Stimulated activated CD8-positive, alpha-beta memory T cell treated with anti-CD3 and anti-CD28 coated beads, Interleukin-4, amount 100 ng/mL, for 24 hours (primary cell): ENCODE results near the gene COL9A2.

Experiments used
- DNase-seq: peaks from one replicate; pipeline ENCODE4 v3.0.0-alpha.2; 2020; ENCODE audit warnings: low read depth

COL9A2 gene

GRCh38 chr1:40257688-40258444 is 59.2 kb downstream of the COL9A2 start, which contains the start of gene ZMPSTE24:
TSS of gene ZMPSTE24 (plus strand) at chr1:40258236. CDS start at chr1:40258272, 36 bp downstream.
- DNase-seq = peak; percentile 92

- DNase-seq = no peak
Observed at GRCh38 chr1:40257313-40257687, 59.8 kb downstream of the COL9A2 start.

GRCh38 chr1:40256401-40257084 is 60.5 kb downstream of the COL9A2 start:
- DNase-seq = no peak

GRCh38 chr1:40255231-40255630 is 61.9 kb downstream of the COL9A2 start:
- no peak for DNase-seq

GRCh38 chr1:40252601-40253000 is 64.5 kb downstream of the COL9A2 start:
- DNase-seq = no peak

- no peak for DNase-seq
Observed at GRCh38 chr1:40251456-40251855, 65.6 kb downstream of the COL9A2 start.
